ENCODE measurements around the gene TOX2.

Gene TOX2

GRCh38 chr20:44050327-44050726 lies 135.7 kb downstream of the TOX2 start:
- H3K36me3 Mint-ChIP-seq (ENCODE audit: low read depth), result no peaks in the 10 kb centered on the region
- H3K9me3 Mint-ChIP-seq, result no peaks in the 10 kb centered on the region
- no peak overlapping the region for H3K27ac Mint-ChIP-seq
- no peak overlapping the region for H3K4me3 Mint-ChIP-seq
- DNase-seq, result no peak
- no peaks in the 10 kb centered on the region for H3K4me1 Mint-ChIP-seq (ENCODE audit: low read depth)
- H3K27me3 Mint-ChIP-seq, result no peaks in the 10 kb centered on the region

- Mint-ChIP-seq H3K36me3 (ENCODE audit: low read depth) (no peaks in the 10 kb centered on the region), H3K4me3 (no peak overlapping the region), H3K27me3 (no peaks in the 10 kb centered on the region), H3K4me1 (ENCODE audit: low read depth) (peaks cover 4% of the 10 kb centered on the region), H3K9me3 (no peaks in the 10 kb centered on the region), H3K27ac (no peak overlapping the region)
- DNase-seq, result no peak
Observed at GRCh38 chr20:44050925-44051660, 136.4 kb downstream of the TOX2 start.

GRCh38 chr20:44051661-44052000 lies 137.0 kb downstream of the TOX2 start:
- Mint-ChIP-seq H3K27me3 (no peaks in the 10 kb centered on the region), H3K4me3 (no peak overlapping the region), H3K36me3 (ENCODE audit: low read depth) (no peaks in the 10 kb centered on the region), H3K9me3 (no peaks in the 10 kb centered on the region), H3K4me1 (ENCODE audit: low read depth) (peaks cover 6% of the 10 kb centered on the region), H3K27ac (no peak overlapping the region)
- peak; percentile 23 for DNase-seq

GRCh38 chr20:44052166-44052565 lies 137.5 kb downstream of the TOX2 start:
- no peak overlapping the region for H3K27ac Mint-ChIP-seq
- no peaks in the 10 kb centered on the region for H3K27me3 Mint-ChIP-seq
- no peak overlapping the region for H3K4me3 Mint-ChIP-seq
- no peaks in the 10 kb centered on the region for H3K36me3 Mint-ChIP-seq (ENCODE audit: low read depth)
- no peak for DNase-seq
- no peaks in the 10 kb centered on the region for H3K9me3 Mint-ChIP-seq
- peaks cover 6% of the 10 kb centered on the region for H3K4me1 Mint-ChIP-seq (ENCODE audit: low read depth)

GRCh38 chr20:44053046-44053445 lies 138.4 kb downstream of the TOX2 start:
- H3K27ac Mint-ChIP-seq, result no peak overlapping the region
- H3K9me3 Mint-ChIP-seq, result no peaks in the 10 kb centered on the region

GRCh38 chr20:44054118-44054517 lies 139.5 kb downstream of the TOX2 start:
- Mint-ChIP-seq H3K27me3 (no peaks in the 10 kb centered on the region), H3K4me3 (no peak overlapping the region), H3K36me3 (ENCODE audit: low read depth) (no peaks in the 10 kb centered on the region), H3K9me3 (no peaks in the 10 kb centered on the region), H3K4me1 (ENCODE audit: low read depth) (peaks cover 6% of the 10 kb centered on the region), H3K27ac (no peak overlapping the region)
- no peak for DNase-seq

More at GRCh38 chr20:44053046-44053445, 138.4 kb downstream of the TOX2 start:
- H3K4me1 Mint-ChIP-seq (ENCODE audit: low read depth), result peaks cover 6% of the 10 kb centered on the region
- H3K27me3 Mint-ChIP-seq, result no peaks in the 10 kb centered on the region
- H3K36me3 Mint-ChIP-seq (ENCODE audit: low read depth), result no peaks in the 10 kb centered on the region
- peak; percentile 24 for DNase-seq
- H3K4me3 Mint-ChIP-seq, result no peak overlapping the region

- no peak for DNase-seq
- H3K27me3 Mint-ChIP-seq, result no peaks in the 10 kb centered on the region
- H3K9me3 Mint-ChIP-seq, result no peaks in the 10 kb centered on the region
- no peaks in the 10 kb centered on the region for H3K36me3 Mint-ChIP-seq (ENCODE audit: low read depth)
- no peak overlapping the region for H3K4me3 Mint-ChIP-seq
- H3K27ac Mint-ChIP-seq, result no peak overlapping the region
- H3K4me1 Mint-ChIP-seq (ENCODE audit: low read depth), result peaks cover 6% of the 10 kb centered on the region
Observed at GRCh38 chr20:44054849-44055248, 140.2 kb downstream of the TOX2 start.

GRCh38 chr20:44056010-44056698 lies 141.5 kb downstream of the TOX2 start:
- Mint-ChIP-seq H3K9me3 (no peaks in the 10 kb centered on the region), H3K36me3 (ENCODE audit: low read depth) (no peaks in the 10 kb centered on the region), H3K4me1 (ENCODE audit: low read depth) (peaks cover 14% of the 10 kb centered on the region), H3K27me3 (no peaks in the 10 kb centered on the region), H3K27ac (no peak overlapping the region), H3K4me3 (no peak overlapping the region)
- peak; percentile 60 for DNase-seq

GRCh38 chr20:44057698-44058675 lies 143.3 kb downstream of the TOX2 start:
- peaks cover 14% of the 10 kb centered on the region for H3K4me1 Mint-ChIP-seq (ENCODE audit: low read depth)
- H3K36me3 Mint-ChIP-seq (ENCODE audit: low read depth), result no peaks in the 10 kb centered on the region
- no peak overlapping the region for H3K27ac Mint-ChIP-seq
- no peak overlapping the region for H3K4me3 Mint-ChIP-seq
- no peaks in the 10 kb centered on the region for H3K27me3 Mint-ChIP-seq
- H3K9me3 Mint-ChIP-seq, result no peaks in the 10 kb centered on the region
- DNase-seq, result no peak

- Mint-ChIP-seq H3K9me3 (no peaks in the 10 kb centered on the region), H3K4me1 (ENCODE audit: low read depth) (peaks cover 45% of the 10 kb centered on the region), H3K4me3 (no peak overlapping the region), H3K27ac (no peak overlapping the region), H3K27me3 (no peaks in the 10 kb centered on the region), H3K36me3 (ENCODE audit: low read depth) (no peaks in the 10 kb centered on the region)
- DNase-seq, result peak; percentile 26
Observed at GRCh38 chr20:44064501-44065400, 150.1 kb downstream of the TOX2 start.

GRCh38 chr20:44065401-44066340 lies 151.0 kb downstream of the TOX2 start:
- H3K27me3 Mint-ChIP-seq, result no peaks in the 10 kb centered on the region
- H3K36me3 Mint-ChIP-seq (ENCODE audit: low read depth), result no peaks in the 10 kb centered on the region
- H3K9me3 Mint-ChIP-seq, result no peaks in the 10 kb centered on the region
- peaks cover 49% of the 10 kb centered on the region for H3K4me1 Mint-ChIP-seq (ENCODE audit: low read depth)
- H3K27ac Mint-ChIP-seq, result no peak overlapping the region
- no peak overlapping the region for H3K4me3 Mint-ChIP-seq
- DNase-seq, result peak; percentile 26

GRCh38 chr20:44066645-44067606 lies 152.3 kb downstream of the TOX2 start:
- no peak overlapping the region for H3K4me3 Mint-ChIP-seq
- H3K27me3 Mint-ChIP-seq, result no peaks in the 10 kb centered on the region
- H3K9me3 Mint-ChIP-seq, result no peaks in the 10 kb centered on the region
- peaks cover 58% of the 10 kb centered on the region for H3K4me1 Mint-ChIP-seq (ENCODE audit: low read depth)
- peak; percentile 33 for DNase-seq
- no peaks in the 10 kb centered on the region for H3K36me3 Mint-ChIP-seq (ENCODE audit: low read depth)
- no peak overlapping the region for H3K27ac Mint-ChIP-seq

Data from activated T-cell treated with anti-CD3 and anti-CD28 coated beads, Interleukin-2, amount 50 U/mL, for 24 hours (primary cell).